WERI-Rb-1 (cell line): ENCODE measurements around the gene KHDC1L.

Source experiments
- DNase-seq: peaks from one replicate; pipeline ENCODE4 v3.0.0-alpha.2; 2020
- H3K27ac ChIP-seq: fragments of 250-450 bp; sonication (Bioruptor Pico); 2 replicates; pipeline ENCODE4 v1.5.1; 2020; ENCODE audit warnings: mild to moderate bottlenecking, moderate library complexity
- H3K27me3 ChIP-seq: fragments of 250-450 bp; sonication (Bioruptor Pico); 2 replicates; pipeline ENCODE4 v1.5.1; 2021; ENCODE audit warnings: mild to moderate bottlenecking, low read depth, moderate library complexity; ENCODE audit not compliant: insufficient read depth, severe bottlenecking
- H3K36me3 ChIP-seq: fragments of 250-450 bp; sonication (Bioruptor Pico); 2 replicates; pipeline ENCODE4 v1.5.1; 2020; ENCODE audit warnings: mild to moderate bottlenecking, moderate library complexity
- H3K4me3 ChIP-seq: 2 replicates; pipeline ENCODE4 v1.5.1; 2011; ENCODE audit warnings: low read depth, mild to moderate bottlenecking, control low read depth, low read length
- H3K9me3 ChIP-seq: fragments of 250-450 bp; sonication (Bioruptor Pico); 2 replicates; pipeline ENCODE4 v1.5.1; 2021; ENCODE audit warnings: mild to moderate bottlenecking, moderate library complexity; ENCODE audit not compliant: severe bottlenecking
- CTCF ChIP-seq: IDR thresholded peaks from 2 replicates; pipeline ENCODE4 v1.5.1; 2011; ENCODE audit warnings: low read depth, mild to moderate bottlenecking, control low read depth, inconsistent platforms, low read length

The KHDC1L gene

GRCh38 chr6:73180076-73180738 lies 45.1 kb downstream of the KHDC1L start:
- Histone ChIP-seq H3K9me3 (no peaks in the 10 kb centered on the region), H3K27ac (peak overlapping the region; percentile 55), H3K36me3 (no peaks in the 10 kb centered on the region), H3K4me3 (no peak overlapping the region), H3K27me3 (no peaks in the 10 kb centered on the region)
- no peak for TF ChIP-seq CTCF
- no peak for DNase-seq

GRCh38 chr6:73177221-73177944 lies 47.9 kb downstream of the KHDC1L start:
- Histone ChIP-seq H3K9me3 (no peaks in the 10 kb centered on the region), H3K4me3 (no peak overlapping the region), H3K27ac (no peak overlapping the region), H3K27me3 (no peaks in the 10 kb centered on the region), H3K36me3 (no peaks in the 10 kb centered on the region)
- TF ChIP-seq CTCF = no peak
- DNase-seq = no peak

DNA sequence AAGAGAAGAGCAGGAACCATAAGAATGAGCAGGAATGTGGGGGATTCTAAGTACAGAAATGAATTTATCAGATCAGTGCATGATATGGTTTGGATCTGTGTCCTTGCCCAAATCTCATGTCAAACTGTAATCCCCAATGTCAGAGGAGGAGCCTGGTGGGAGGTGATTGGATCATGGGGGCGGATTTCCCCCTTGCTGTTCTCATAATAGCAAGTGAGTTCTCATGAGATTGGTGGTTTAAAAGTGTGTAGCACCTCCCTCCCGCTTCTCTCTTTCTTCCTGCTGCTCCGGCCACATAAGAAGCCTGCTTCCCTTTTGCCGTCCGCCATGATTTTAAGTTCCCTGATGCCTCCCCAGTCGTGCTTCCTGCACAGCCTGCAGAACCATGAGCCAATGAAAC lies 49.2 kb downstream of the KHDC1L start:
- H3K9me3 ChIP-seq = no peaks in the 10 kb centered on the region
- H3K36me3 ChIP-seq = no peaks in the 10 kb centered on the region
- H3K27me3 ChIP-seq = no peaks in the 10 kb centered on the region
- H3K27ac ChIP-seq = peak overlapping the region; percentile 34; the same call in 1 of the 2 replicates
- TF ChIP-seq CTCF = no peak
- no peak for DNase-seq
- no peak overlapping the region for H3K4me3 ChIP-seq

- H3K27ac ChIP-seq = no peak overlapping the region
- no peak overlapping the region for H3K4me3 ChIP-seq
- DNase-seq = no peak
- no peaks in the 10 kb centered on the region for H3K27me3 ChIP-seq
- no peak for TF ChIP-seq CTCF
- no peaks in the 10 kb centered on the region for H3K36me3 ChIP-seq
- H3K9me3 ChIP-seq = no peaks in the 10 kb centered on the region
Observed at GRCh38 chr6:73174646-73175045, 50.6 kb downstream of the KHDC1L start.
